Measurements from ENCODE around the gene ALDH1L2. TPM values are rescaled to one million over a fixed set of nuclear protein-coding genes. Genes with fewer than 3 reads are reported as not detected.

The ALDH1L2 gene
- total RNA-seq, 1 experiment from 2014 or later: 0.15 TPM

- ATAC-seq: peak; percentile 95
- Histone ChIP-seq H2AFZ (ENCODE audit: low read length) (peak overlapping the region; percentile 42), H3K27me3 (ENCODE audit: low read length) (no peaks in the 10 kb centered on the region), H3K79me2 (ENCODE audit: low read length) (no peaks in the 10 kb centered on the region), H3K4me1 (ENCODE audit: insufficient read depth, low read length) (no peaks in the 10 kb centered on the region; the same call in 1 of the 2 replicates), H3K27ac (ENCODE audit: low read length) (no peak overlapping the region), H3F3A (ENCODE audit: low read length, unreplicated experiment) (no peaks in the 10 kb centered on the region), H3K9ac (ENCODE audit: low read length) (no peak overlapping the region), H3K4me2 (ENCODE audit: low read length) (no peak overlapping the region), H3K36me3 (ENCODE audit: low read depth, low read length) (0 out of 2 replicates have a peak, but pooled peaks cover 3% of the 10 kb centered on the region), H3K4me3 (ENCODE audit: low read length) (no peak overlapping the region), H3K9me3 (ENCODE audit: low read length) (no peaks in the 10 kb centered on the region), H4K20me1 (ENCODE audit: low read length) (no peaks in the 10 kb centered on the region), H3K9me2 (replicated peaks; ENCODE audit: low read length) (no peaks in the 10 kb centered on the region)
- ChIA-PET CTCF (interaction anchor here (0.8 kb wide), 1 partner anchor 672 kb away, joined by 3 read pairs; no protein-coding TSS in a partner anchor), POLR2A (ENCODE audit: unreplicated experiment) (no interaction called here)
- DNase-seq: peak; percentile 97
- BruUV-seq (replicated peaks): no TSS peak
- TF ChIP-seq CTCF (conservative IDR thresholded peaks at IDR 0.05; ENCODE audit: low read depth, low read length): peak; percentile 99
- TF ChIP-seq EZH2phosphoT487 (IDR thresholded peaks at IDR 0.05; ENCODE audit: borderline replicate concordance, low read length): no peak
- intact Hi-C loops (cut with micrococcal nuclease): loop anchor here (1.0 to 2.0 kb wide), 6 partner anchors 66 to 852 kb away; partner anchors contain the start of genes NOPCHAP1 and SLC41A2
Measured at GRCh38 chr12:105053116-105053572, 31.1 kb downstream of the ALDH1L2 start.

- CTCF ChIA-PET: no interaction called here
- Histone ChIP-seq H3K9me3 (ENCODE audit: low read length) (no peaks in the 10 kb centered on the region), H3F3A (ENCODE audit: low read length, unreplicated experiment) (no peaks in the 10 kb centered on the region), H3K9ac (ENCODE audit: low read length) (no peak overlapping the region), H3K27ac (ENCODE audit: low read length) (no peak overlapping the region), H3K4me3 (ENCODE audit: low read length) (no peak overlapping the region), H3K9me2 (replicated peaks; ENCODE audit: low read length) (no peaks in the 10 kb centered on the region), H3K4me2 (ENCODE audit: low read length) (no peak overlapping the region), H4K20me1 (ENCODE audit: low read length) (no peaks in the 10 kb centered on the region), H3K4me1 (ENCODE audit: insufficient read depth, low read length) (no peaks in the 10 kb centered on the region; the same call in 1 of the 2 replicates), H3K79me2 (ENCODE audit: low read length) (no peaks in the 10 kb centered on the region), H3K36me3 (ENCODE audit: low read depth, low read length) (0 out of 2 replicates have a peak, but pooled peaks cover 3% of the 10 kb centered on the region), H2AFZ (ENCODE audit: low read length) (no peak overlapping the region), H3K27me3 (ENCODE audit: low read length) (no peaks in the 10 kb centered on the region)
- DNase-seq: no peak
- POLR2A ChIA-PET (ENCODE audit: unreplicated experiment): no interaction called here
- ATAC-seq: no peak
- no TSS peak for BruUV-seq (replicated peaks)
- TF ChIP-seq CTCF (conservative IDR thresholded peaks at IDR 0.05; ENCODE audit: low read depth, low read length) (no peak), EZH2 (IDR thresholded peaks at IDR 0.05; ENCODE audit: low read length, unreplicated experiment) (no peak), EZH2phosphoT487 (IDR thresholded peaks at IDR 0.05; ENCODE audit: borderline replicate concordance, low read length) (no peak)
- intact Hi-C loops (cut with micrococcal nuclease): loop anchor here (2.0 kb wide), 4 partner anchors 65 to 851 kb away; partner anchors contain the start of genes NOPCHAP1 and SLC41A2
Measured at GRCh38 chr12:105051981-105052380, 32.3 kb downstream of the ALDH1L2 start.

- H4K20me1 ChIP-seq (ENCODE audit: low read length): no peaks in the 10 kb centered on the region
- no peak overlapping the region for H3K4me3 ChIP-seq (ENCODE audit: low read length)
- H3F3A ChIP-seq (ENCODE audit: low read length, unreplicated experiment): no peaks in the 10 kb centered on the region
- intact Hi-C loops (cut with micrococcal nuclease): no loop called here
- ATAC-seq (no peak), DNase-seq (no peak)
- no peaks in the 10 kb centered on the region for H3K9me3 ChIP-seq (ENCODE audit: low read length)
- no peaks in the 10 kb centered on the region for H3K36me3 ChIP-seq (ENCODE audit: low read depth, low read length)
- H3K4me2 ChIP-seq (ENCODE audit: low read length): no peak overlapping the region
- no peak overlapping the region for H2AFZ ChIP-seq (ENCODE audit: low read length)
- BruUV-seq (replicated peaks): no TSS peak
- H3K27me3 ChIP-seq (ENCODE audit: low read length): no peaks in the 10 kb centered on the region
- H3K79me2 ChIP-seq (ENCODE audit: low read length): no peaks in the 10 kb centered on the region
- H3K9me2 ChIP-seq (replicated peaks; ENCODE audit: low read length): no peaks in the 10 kb centered on the region
- H3K27ac ChIP-seq (ENCODE audit: low read length): no peak overlapping the region
- TF ChIP-seq CTCF (conservative IDR thresholded peaks at IDR 0.05; ENCODE audit: low read depth, low read length): no peak
- TF ChIP-seq EZH2 (IDR thresholded peaks at IDR 0.05; ENCODE audit: low read length, unreplicated experiment): no peak
- H3K4me1 ChIP-seq (ENCODE audit: insufficient read depth, low read length): no peaks in the 10 kb centered on the region; the same call in 1 of the 2 replicates
- ChIA-PET CTCF (no interaction called here), POLR2A (ENCODE audit: unreplicated experiment) (interaction anchor here (0.6 kb wide), 1 partner anchor 13 kb away, joined by 4 read pairs; no protein-coding TSS in a partner anchor)
- H3K9ac ChIP-seq (ENCODE audit: low read length): no peak overlapping the region
Measured at GRCh38 chr12:105048315-105048714, 35.9 kb downstream of the ALDH1L2 start.
